RWPE1 (cell line): Measurements from ENCODE around the gene TSHZ2.

ENCODE experiments used
- CTCF ChIA-PET: fragments of 350-600 bp; sonication (Branson Sonifier 250); formaldehyde crosslinking; extraction: SDS; loops from one replicate; lab custom pipeline; 2021; lab: Yijun Ruan, JAX
- POLR2A ChIA-PET: fragments of 400-600 bp; formaldehyde crosslinking; extraction: SDS; loops from one replicate; lab custom pipeline; 2020; ENCODE audit warnings: antibody characterized with exemption; ENCODE audit not compliant: low non-redundant PET; lab: Yijun Ruan, JAX
- DNase-seq: peaks from one replicate; pipeline ENCODE4 v3.0.0; 2012; ENCODE audit warnings: low spot score
- H3K27ac ChIP-seq: fragments of 450-650 bp; 2 replicates; pipeline ENCODE4 v1.5.1; 2017
- TF ChIP-seq, protein P1 (sequence below): fragments of 450-650 bp; conservative IDR thresholded peaks from 2 replicates; pipeline ENCODE4 v1.5.1; 2017; ENCODE audit warnings: low read depth, mild to moderate bottlenecking

Gene TSHZ2

DNA sequence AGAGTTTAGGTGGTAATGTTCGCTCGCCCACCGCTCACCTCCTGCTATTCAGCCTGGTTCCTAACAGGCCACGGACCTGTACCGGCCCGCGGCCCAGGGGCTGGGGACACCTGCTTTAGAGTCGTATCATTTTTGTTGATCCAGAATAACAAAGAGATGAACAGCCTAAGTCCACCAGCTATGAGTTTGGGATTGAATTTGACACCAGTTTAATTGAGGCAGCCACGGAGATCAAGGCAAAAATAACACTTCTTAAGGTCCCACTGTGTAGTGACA lies 108.5 kb downstream of the TSHZ2 start:
- no peak overlapping the region for H3K27ac ChIP-seq
- POLR2A ChIA-PET = no interaction called here
- no peak for DNase-seq
- CTCF ChIA-PET = no interaction called here
- TF ChIP-seq, protein P1, sequence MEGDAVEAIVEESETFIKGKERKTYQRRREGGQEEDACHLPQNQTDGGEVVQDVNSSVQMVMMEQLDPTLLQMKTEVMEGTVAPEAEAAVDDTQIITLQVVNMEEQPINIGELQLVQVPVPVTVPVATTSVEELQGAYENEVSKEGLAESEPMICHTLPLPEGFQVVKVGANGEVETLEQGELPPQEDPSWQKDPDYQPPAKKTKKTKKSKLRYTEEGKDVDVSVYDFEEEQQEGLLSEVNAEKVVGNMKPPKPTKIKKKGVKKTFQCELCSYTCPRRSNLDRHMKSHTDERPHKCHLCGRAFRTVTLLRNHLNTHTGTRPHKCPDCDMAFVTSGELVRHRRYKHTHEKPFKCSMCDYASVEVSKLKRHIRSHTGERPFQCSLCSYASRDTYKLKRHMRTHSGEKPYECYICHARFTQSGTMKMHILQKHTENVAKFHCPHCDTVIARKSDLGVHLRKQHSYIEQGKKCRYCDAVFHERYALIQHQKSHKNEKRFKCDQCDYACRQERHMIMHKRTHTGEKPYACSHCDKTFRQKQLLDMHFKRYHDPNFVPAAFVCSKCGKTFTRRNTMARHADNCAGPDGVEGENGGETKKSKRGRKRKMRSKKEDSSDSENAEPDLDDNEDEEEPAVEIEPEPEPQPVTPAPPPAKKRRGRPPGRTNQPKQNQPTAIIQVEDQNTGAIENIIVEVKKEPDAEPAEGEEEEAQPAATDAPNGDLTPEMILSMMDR = no peak

DNA sequence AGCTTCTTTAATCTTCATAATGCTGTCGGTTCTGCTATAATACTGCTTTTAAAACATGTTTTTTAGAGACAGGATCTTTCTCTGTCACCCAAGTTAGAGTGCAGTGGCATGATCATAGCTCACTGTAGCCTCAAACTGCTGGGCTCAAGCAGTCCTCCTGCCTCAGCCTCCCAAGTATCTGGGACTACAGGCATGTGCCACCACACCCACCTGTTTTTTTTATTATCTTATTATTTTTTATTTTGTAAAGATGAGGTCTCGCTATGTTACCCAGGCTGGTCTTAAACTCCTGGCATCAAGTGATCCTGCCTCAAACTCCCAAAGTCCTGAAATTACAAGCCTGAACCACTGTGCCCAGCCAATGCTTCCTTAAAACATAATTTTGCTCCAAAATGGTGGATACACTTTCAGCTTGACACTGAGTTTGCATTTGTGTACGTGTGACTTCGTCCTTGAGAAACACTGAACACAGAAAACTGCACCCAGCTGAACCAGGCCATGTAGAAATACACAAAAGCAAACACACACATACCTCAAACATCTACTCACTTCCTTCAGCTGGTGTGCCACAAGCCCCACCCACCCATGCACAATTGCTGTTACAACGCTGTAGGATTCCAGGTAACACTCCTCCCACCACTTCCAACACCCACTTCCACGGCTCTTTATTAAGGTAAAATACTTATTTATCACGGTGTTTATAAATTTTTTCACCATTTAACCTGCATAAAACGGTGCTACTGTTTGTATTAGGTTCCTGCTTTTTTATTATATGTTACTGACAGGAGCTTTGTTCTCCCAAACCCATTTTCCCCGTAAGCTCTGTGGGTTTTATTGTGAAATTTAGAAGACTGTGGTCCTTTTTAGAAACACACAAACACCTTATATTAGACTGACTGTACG lies 109.1 kb downstream of the TSHZ2 start:
- CTCF ChIA-PET = interaction anchor here (0.6 kb wide), 2 partner anchors 196 to 546 kb away, joined by 3 to 5 read pairs; no protein-coding TSS in a partner anchor
- no peak overlapping the region for H3K27ac ChIP-seq
- TF ChIP-seq, protein P1 = no peak
- peak; percentile 86 for DNase-seq
- POLR2A ChIA-PET = interaction anchor here (0.6 kb wide), 1 partner anchor 1132 kb away, joined by 3 read pairs; no protein-coding TSS in a partner anchor

DNA sequence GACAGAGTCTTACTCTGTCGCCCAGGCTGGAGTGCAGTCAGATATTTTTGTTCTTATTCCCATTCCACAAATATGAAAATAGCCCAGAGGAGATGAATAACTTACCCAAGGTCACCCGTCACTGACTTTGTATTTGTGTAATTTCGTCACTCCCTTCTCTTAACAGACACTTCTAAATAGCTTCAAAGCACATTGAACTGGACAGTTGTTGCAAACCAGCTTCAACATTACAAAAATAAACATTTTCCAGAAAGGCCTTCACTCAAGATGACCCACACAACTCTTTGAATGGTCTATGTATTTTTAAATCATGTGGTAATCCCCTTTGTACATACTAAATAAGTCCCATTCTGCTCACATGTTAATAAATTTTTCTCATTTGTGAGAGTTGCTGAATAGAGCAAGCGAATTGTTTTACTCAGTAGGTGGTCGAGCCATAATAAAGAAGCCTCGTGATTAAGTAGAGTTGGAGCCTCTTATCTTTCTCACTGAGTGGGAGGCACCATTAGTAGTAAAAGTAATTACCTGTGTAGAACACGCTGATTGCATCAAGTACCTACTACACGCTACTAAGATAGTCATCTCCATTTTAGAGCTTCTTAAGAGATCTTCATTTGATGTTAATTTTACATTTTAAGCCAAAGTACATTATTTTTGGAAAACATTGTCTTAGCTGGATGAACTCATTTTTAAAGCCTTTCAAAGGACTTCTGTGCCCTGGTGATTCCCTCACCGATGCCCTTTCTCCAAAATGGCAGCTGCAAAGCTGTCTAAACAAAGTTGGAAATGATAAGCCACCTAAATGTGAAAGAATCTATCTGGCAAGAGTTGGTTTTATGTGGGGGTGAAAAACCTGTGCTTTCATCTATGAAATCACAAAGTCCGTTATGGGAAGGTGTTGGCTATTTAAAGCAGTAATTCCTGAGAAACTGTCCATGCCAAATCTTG lies 110.0 kb downstream of the TSHZ2 start:
- DNase-seq = no peak
- TF ChIP-seq, protein P1 = no peak
- ChIA-PET CTCF (interaction anchor here (0.5 to 0.6 kb wide), 3 partner anchors 197 to 1173 kb away, joined by 3 to 5 read pairs (median 4); no protein-coding TSS in a partner anchor), POLR2A (no interaction called here)
- H3K27ac ChIP-seq = no peak overlapping the region

DNA sequence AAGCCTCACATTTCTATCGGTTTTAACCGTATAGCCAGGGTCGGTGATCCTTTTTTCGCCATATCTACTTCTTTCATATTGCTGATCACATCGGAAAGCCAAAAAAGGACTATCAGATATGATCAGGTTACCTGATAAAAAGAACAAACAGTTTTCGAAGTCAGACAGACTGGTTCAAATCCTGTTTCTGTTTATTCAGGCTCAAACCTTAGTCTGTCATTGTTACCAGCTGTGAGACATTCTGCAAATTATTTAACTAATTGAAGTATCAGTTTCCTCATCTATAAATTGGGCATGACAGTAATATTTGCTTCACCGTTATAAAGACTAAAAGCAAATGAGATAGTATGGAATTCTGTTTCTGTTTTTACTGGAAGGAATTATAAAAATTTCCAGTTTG lies 111.3 kb downstream of the TSHZ2 start:
- DNase-seq = no peak
- TF ChIP-seq, protein P1 = no peak
- CTCF ChIA-PET = interaction anchor here (0.7 kb wide), 1 partner anchor 118 kb away, joined by 5 read pairs; no protein-coding TSS in a partner anchor
- POLR2A ChIA-PET = no interaction called here
- H3K27ac ChIP-seq = no peak overlapping the region

DNA sequence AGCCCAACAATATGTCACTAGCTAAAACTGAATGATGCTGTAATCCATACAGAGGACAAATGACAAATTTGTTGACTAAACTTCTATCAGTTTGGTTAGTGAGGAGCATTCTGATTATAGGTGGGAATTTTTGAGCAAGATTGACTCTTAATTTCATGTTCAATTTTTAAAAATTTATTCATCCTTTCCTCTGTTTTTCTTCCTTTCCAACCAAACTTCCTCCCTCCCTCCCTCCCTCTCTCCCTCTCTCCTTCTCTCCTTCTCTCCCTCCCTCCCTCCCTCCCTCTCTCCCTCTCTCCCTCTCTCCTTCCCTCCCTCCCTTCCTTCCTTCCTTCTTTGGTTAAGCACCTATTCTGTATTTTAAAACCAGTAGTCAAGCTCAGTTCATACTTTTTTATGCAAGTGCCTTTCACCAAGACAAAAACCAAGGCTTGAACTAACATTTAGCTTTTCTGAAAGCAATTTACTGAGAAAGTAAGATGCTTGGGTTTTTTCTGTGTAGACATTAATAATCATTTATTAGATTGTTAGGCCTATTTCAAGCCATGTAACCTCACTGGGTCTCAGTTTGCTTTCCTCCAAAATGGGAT lies 112.3 kb downstream of the TSHZ2 start:
- no peak overlapping the region for H3K27ac ChIP-seq
- TF ChIP-seq, protein P1 = no peak
- no peak for DNase-seq
- ChIA-PET POLR2A (no interaction called here), CTCF (no interaction called here)

DNA sequence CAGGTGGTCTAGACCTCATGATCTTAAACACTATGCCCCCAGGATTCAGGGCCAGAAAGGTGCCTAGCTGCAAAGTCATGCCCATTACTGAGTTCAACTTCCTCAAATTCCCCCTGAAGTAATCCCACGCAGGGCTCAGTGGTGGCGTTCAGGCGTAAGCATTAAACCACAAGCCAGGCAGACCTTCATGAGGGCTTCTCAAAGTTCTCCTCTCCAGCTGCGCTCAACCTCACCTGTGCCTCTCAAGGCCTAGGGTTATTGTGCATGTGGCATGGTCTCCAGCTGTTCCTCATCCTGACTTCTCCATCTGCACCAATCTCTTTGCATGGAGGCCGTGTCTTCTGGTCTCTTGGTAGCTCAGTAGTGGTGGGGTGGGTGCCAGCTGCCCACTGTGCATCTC lies 113.6 kb downstream of the TSHZ2 start:
- no peak overlapping the region for H3K27ac ChIP-seq
- DNase-seq = no peak
- ChIA-PET POLR2A (no interaction called here), CTCF (no interaction called here)
- TF ChIP-seq, protein P1 = no peak
